SK-N-MC (cell line): ENCODE results near the gene PDE5A.

Experiments
- EZH2 ChIP-seq: fragments of 200-600 bp; sonication (generic); IDR thresholded peaks from one replicate; pipeline ENCODE4 v1.6.1; 2017; ENCODE audit warnings: antibody characterized with exemption
- FOXP2 ChIP-seq: optimal IDR thresholded peaks from 2 replicates; pipeline ENCODE3; 2011; ENCODE audit warnings: mild to moderate bottlenecking, moderate library complexity; ENCODE audit not compliant: insufficient read depth; ENCODE audit errors: extremely low read length, control extremely low read depth
- POLR2AphosphoS5 ChIP-seq: IDR thresholded peaks from 2 replicates; pipeline ENCODE4 v1.6.1; 2012; ENCODE audit warnings: mild to moderate bottlenecking, low read depth, low read length, borderline replicate concordance

DNA sequence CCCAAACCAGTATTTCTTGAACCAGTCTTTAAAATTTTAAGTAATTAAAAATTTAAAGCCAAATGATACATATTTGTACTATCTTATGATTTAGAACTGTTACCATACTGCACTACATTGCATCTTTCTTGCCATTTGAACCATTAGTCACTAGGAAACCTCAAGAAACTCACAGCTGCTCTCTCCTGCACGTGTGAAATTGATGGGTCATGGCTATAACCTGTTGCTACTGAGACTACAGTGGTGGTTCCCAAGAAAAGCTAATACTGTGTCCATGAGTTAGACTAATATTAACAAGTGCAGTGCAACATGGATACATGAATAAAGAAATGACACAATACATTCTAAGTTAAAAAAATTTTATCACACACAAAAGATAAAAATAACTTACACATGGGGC, 88.4 kb downstream of the PDE5A start:
- no peak for TF ChIP-seq POLR2AphosphoS5
- TF ChIP-seq EZH2: no peak
- TF ChIP-seq FOXP2: no peak
